ENCODE measurements around the gene DNAH3.
"Not testable (repeated sequence)": the region's sequence is repeated elsewhere in the genome, so short reads cannot be mapped to it uniquely, and the experiment has no call there.

DNAH3 gene

DNA sequence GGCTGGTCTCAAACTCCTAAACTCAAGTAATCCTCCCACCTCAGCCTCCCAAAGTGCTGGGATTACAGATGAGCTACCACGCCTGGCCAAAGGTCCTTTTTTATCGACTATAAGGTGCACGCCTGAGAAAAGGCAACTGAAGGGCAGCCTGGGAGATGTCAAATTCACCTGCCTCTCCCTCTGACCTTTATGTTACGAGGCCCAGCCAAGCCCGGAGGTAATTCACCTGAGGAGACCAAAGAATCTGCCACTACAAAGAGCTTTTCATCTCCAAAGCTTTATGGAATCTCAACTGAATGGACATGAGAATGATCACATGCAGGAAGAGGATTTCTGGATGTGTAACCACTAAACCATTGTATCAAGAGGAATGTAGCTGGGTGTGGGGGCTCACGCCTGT lies 212.9 kb downstream of the DNAH3 start:
- no peak for DNase-seq

DNA sequence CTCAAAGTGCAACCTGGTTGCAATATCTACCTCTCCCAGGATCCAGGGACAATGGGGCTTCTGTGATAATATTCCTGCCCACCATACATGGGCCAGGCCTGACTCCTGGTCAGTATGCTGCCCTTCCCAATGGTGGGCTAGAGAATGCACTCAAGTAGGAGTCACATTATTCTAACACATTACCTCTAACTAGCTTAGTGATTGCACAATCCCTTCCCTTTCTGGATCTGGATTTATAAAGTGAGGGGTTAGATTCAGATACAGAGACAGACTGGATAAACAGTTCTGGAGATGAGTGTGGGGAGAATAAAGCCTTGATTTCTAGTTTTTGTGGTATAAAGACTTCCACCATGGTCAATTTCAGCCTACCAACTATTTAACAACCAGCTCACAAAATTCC lies 217.1 kb downstream of the DNAH3 start:
- DNase-seq, result no peak

DNA sequence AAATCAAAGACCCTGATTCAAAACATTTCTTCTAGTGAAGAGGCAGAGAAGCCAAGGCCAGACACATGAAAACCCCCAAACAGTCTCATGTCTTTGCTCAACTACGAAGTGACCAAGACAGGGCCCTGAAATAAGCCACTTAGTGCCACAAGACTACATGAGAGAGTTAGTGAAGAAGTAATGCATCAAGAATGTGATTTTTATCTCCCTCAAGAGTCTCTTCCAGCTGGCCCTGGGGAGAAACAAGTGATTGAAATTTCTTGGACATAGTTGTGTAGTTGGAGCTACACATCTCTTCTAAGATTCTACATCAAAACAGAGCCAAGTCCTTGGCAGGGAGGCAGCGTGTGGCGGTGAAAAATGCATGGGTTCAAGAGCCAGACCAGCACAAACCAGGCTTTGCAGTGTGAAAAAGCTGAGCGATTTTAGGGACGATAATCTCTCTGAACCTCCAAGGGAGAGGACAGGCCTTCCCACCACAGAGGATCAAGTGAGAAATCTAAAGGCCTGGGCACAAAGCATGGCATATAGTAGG lies 219.5 kb downstream of the DNAH3 start:
- DNase-seq, result no peak

DNA sequence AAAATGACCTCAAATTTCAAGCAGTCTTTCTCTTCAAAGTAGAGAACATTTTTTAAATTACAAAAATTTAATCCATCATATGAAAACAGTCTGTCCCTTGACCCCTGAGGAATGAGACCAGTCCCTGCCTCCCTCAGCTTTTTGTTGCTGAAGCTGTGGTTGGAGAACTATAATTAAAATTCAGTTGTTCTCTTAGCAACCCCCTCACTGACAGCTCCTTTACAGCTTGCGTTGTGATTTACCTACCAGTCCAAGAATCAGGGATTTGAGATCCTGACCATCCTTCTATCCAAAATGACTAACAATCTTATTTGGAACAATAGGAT lies 220.3 kb downstream of the DNAH3 start:
- no peak for DNase-seq

DNA sequence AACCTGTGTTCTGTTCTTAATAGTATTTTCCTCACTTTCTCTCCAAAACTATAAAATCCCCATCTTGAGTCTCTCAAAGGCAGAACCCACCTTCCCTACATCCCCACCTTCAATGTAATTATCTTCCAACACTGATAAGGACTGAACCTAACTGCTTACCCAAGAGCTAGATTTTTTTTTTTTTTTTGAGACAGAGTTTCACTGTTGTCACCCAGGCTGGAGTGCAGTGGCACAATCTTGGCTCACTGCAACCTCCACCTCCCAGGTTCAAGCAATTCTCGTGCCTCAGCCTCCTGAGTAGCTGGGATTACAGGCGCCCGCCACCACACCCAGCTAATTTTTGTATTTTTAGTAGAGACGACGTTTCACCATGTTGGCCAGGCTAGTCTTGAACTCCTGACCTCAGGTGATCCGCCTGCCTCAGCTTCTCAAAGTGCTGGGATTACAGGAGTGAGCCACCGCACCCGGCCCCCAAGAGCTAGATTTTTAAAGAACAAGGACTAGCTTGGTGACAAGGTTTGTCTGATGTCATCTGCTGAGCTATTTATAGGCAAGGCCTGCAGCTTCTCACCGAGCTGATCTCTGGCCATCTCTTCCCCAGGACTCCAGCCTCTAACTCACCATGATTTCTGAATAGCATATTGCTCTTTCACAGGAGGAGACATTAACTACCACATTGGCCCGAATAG lies 220.8 kb downstream of the DNAH3 start:
- not testable (repeated sequence) for DNase-seq

DNA sequence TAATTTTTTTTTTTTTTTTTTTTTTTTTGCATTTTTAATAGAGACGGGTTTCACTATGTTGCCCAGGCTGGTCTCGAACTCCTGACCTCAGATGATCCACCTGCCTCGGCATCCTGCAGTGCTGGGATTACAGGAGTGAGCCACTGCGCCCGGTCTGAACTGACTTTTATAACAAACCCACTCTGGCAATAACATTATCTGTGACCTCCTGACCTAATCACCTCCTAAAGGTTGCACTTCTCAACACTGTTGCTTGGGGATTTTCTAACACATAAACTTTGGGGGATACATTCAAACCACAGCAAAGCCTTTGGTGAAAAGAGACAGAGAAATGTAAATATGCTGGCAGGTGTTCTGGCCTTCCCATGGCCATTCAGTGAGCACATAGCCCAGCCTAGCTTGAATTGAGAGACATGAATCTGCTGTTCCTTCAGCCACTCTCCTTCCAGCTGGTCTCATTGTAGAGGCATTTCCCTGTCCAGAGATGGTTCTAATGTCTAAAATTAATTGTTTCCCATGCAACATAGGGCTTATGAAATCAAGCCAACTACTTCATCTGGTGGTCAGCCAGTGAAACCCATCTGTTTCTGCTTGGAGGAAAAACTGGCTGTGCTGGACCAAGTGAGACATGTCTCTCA lies 221.8 kb downstream of the DNAH3 start:
- no peak for DNase-seq

DNA sequence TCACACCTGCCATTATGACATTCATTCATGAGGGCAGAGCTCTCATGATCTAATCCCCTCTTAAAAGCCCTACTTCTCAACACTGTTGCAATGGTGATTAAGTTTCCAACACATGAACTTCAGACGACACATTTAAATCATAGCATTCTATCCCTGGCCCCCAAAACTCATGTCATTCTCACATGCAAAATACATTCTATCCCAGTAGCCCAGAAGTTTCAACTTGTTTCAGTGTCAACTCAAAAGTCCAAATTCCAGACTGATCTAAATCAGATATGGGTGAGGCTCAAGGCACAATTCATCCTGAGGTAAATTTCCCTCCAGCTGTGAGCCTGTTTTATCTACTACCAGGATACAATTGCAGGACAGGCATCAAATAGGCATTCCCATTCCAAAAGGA lies 224.9 kb downstream of the DNAH3 start:
- DNase-seq, result no peak

DNA sequence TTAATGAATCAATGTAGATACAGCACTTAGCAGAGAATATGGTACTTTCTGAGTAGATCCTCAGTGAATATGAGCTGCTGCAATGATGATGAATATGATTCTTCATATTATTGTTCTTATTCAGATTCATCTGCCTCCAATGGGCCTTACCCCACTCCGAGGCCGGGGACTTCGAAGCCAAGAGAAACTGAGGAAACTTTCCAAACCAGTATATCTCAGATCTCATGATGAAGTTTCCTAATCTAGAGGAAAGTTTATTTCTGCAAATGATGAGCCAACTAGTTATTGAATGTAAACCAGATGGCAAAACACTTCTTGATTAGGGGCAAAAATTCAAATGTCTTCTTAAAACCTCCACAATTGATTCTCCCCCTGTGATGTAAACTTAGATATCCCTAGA lies 226.8 kb downstream of the DNAH3 start:
- DNase-seq, result no peak

DNA sequence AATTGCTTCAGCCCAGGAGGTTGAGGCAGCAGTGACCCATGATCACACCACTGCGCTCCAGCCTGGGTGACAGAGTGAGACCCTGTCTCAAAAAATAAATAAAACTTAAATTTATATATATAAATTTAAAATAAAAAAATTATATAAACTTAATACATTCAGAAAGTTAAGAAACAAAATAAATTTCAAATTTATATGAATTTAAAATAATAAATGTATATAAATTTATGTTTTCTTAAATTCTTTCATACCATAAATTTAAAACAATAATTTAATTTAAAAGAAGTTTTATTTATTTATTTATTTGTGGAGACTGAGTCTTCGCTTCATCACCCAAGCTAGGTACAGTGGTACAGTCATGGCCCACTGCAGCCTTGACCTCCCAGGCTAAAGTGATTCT lies 229.8 kb downstream of the DNAH3 start:
- DNase-seq, result no peak

DNA sequence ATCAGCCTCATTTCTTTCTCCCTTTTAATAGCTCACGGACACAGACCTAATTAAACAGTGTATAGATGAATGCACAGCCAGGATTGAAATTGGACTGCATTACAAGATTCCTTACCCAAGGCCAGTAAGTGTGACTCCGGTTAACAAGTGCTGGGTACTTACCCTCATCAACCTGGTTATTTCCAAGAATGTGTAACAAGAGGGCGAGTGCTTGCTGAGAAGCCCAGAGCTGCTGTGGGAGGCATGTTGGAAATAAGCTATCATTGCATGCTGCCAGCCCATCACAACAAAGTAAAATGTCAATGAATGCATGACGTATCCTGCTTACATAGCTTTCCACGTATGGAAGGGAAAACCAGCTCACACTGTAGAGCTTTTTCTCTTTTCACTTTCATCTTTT lies 230.6 kb downstream of the DNAH3 start:
- no peak for DNase-seq

DNA sequence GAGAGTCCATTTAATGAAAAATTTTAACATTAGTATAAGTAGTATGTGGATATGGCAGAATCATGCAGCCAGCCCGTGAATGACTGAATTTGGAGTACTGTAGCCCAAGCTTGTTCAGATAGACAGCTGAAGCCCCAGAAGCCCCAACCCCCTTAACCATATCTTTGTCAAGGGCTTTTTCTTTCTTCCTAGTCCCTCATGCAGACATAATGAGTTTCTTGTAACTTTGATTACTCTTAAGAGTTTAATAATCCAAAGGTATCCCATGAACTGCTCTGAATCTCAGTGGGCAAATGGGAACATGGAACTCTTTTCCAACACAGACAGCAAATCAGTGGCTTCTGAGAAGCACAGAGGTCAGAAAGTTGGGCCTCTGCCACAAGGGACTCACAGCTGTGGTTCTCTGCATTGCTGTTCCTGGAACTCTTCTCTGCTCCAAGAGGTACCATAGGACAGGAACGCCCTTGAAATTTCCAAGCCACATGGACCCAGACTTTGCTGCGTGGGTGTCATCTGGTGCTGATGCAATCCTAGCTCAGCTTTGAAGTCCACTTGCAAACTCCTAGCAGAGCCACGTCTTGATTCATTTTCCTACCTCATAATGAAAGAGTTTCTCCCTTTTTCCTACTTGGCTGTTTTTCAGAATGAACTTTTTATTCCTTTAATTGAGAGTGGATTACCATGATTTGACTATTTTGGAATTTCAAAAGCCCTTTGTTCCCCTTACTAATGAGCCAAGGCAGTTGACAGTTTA lies 232.0 kb downstream of the DNAH3 start:
- no peak for DNase-seq

DNA sequence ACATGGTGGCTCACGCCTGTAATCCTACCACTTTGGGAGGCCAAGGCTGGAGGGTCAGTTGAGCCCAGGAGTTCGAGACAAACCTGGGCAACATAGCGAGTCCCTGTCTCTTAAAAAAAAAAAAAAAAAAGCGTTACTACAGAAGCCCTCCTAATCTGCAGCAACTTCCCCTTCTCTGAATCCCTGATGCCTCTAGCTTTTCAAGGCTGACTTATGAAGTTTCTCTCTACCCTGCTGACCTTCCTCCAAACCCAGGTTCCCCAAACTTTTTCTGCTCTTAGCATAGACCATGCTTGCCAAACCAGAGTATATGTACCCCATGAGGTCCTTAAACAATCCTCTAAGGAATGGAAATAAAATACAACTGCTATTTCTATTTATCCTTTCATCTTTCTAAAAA lies 233.7 kb downstream of the DNAH3 start:
- no peak for DNase-seq

DNA sequence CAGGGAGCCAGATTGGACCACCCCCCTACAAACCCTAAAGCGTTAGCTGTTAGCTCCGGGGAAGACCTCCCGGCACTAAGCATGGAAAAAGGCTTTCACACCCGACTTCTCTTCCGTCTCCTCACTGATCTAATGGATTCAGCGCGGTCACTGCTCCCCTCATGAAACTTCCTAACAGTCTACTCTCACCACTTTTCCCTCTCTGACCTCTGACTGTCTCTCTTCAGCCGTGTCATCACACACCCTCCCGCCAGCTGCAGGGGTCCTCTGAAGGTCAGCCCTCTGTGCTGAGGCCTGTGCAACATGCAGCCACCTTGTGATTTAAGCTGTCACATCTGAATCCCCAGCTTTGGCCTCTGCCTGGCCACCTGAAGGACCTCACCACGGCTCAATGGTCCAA lies 234.4 kb downstream of the DNAH3 start:
- no peak for DNase-seq

DNA sequence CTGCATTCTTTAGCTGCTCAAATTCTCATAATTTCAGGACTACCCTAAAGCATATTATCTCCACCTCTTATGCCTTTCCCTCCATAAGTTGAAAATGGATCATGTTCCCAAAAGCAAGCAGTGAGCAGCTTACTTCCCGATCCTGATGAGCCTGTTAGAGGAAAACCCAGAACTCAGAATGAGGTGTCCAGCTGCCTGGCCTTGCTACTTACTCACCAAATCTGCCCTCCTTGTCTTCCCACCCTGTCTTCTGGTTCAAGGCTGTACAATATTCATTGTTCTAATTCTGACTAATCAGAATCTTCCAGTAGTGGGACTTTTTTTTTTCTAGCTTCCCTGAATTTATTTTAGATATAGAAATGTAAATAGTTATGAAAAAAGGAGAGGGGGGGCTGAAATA lies 239.3 kb downstream of the DNAH3 start:
- no peak for DNase-seq

DNA sequence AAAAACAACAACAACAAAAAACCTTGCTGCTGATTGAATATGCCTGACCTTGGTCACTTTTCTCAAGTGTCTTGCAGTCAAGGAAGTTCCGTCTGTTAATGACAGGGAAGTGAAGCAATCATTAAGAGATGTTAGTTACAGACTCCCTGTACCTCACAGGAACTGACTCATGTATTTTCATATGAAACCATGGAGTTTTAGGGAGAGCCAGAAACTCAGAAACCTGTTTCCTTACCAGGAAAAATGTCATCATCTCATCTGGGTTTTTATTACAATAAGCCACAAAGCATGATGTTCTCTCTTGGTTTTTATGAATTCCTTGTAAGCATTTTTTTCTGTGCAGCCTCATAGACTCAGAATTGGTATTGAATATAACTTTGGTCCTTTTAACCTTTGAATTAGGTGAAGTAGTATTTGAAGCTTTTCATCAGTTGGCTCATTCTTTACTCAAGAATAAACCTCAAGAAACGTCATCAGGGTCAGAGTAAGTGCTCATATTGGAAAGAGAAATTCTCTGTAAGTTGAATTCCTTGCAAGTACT lies 239.8 kb downstream of the DNAH3 start:
- DNase-seq, result no peak

DNA sequence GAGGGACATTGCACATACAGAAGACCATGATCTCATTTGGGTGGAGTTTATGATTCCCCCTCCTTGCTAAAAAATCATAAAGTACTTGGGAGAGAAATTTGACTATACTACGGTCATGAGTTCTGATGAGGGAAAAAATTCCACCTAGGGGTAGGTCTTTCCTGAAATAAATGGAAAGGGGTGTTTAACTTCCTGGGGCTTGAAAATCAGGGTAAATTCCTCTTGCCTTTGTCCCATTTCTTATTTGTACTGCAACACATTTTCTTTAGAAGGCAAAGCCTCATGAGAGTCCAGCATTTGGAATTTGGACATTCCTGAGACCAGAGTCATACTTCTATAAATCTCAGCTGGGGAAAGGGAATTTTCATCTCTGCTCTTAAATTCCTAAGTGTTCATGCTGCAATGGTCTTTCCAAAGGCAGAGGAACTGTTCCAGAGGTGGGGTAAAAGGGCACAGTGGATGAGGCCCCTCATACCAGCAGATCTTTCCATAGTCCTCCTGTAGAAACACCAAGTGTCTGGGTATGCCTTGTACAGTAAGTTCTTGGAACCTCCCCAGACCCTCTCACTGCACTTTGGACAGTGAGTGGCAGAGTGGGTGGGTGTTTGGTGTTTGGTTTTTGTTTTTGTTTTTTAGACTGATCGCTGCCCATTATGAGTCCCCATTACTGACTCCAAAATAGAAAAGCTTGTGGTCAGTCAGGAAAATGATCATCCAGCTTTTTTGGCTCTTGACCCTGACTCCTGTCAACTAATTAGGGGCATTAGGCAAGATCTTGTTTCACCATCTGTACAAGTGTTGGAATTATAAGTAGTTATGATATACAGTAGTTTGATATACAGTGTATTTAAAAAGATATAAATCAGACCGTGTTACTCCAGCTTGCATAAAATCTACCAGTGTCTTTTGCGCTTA lies 244.0 kb downstream of the DNAH3 start:
- no peak for DNase-seq

DNA sequence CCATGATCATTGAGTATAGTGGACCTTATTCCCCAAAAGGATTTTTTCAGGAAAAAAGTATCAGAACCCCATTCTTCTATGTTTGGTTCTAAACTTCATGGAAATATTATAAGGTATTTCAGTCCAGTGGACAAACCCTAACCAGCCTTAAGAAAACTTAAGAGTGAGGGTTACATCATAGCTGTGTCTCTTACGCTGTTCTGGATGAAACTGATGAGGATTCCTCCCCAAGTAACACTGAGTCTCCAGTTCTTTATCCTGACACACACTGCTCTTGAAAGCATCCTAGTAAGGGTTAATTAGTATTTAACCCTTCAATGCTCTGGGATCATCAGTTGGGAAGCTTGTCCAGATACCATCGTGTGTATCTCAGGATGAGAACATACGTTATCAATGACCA lies 245.1 kb downstream of the DNAH3 start:
- no peak for DNase-seq

DNA sequence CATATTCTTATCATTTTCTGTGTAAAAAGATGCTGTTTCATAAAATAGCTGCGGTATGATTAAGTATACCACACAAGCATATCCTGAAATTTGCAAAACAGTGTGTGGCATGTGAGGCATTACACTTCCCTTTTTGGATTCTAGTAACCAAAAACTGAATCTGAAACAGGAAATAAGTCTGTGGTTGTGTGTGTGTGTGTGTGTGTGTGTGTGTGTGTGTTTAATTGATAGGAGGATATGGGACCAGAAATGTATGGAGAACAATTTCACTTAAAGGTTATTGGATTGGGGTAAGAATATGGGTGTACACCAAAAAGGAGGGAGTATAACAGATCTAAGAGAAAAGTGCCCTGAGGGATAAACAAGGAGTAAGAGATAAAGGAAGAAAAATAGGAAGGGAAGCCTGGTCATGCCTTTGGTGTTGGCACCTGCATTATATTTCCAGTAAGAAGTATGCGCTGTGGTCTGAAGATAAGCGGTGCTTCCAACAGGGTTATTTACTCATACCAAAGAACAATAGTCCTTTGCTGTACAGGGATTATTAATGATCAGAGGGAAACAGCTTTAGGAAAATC lies 246.1 kb downstream of the DNAH3 start:
- DNase-seq, result no peak

DNA sequence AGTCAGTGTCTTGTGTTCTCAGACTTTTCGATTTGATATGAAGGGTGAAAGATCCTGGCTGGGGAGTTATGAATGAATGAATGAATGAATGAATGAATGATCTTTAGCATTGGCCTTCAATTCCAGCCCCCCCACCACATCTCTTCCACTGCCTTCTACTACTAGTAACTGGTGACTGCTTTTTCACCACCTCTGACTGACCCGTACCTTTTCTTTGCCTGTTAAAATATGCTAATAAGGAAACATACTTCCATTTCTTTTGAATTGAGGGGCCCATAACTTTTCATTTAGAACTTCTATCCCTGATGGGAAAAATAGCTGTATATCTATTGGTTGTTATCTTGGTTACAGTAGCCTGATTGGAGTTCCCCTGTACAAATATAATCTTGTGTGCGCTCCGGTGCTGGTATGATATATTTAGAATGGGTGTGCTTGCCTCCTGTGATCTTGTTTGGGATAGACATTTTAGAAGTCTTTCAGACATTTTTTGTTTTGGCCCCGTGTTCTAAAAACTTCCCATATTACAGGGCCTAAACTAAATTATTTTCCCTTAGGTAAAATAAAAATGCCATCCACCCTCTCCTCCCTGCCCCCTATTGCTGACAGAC lies 246.6 kb downstream of the DNAH3 start:
- DNase-seq, result no peak

DNA sequence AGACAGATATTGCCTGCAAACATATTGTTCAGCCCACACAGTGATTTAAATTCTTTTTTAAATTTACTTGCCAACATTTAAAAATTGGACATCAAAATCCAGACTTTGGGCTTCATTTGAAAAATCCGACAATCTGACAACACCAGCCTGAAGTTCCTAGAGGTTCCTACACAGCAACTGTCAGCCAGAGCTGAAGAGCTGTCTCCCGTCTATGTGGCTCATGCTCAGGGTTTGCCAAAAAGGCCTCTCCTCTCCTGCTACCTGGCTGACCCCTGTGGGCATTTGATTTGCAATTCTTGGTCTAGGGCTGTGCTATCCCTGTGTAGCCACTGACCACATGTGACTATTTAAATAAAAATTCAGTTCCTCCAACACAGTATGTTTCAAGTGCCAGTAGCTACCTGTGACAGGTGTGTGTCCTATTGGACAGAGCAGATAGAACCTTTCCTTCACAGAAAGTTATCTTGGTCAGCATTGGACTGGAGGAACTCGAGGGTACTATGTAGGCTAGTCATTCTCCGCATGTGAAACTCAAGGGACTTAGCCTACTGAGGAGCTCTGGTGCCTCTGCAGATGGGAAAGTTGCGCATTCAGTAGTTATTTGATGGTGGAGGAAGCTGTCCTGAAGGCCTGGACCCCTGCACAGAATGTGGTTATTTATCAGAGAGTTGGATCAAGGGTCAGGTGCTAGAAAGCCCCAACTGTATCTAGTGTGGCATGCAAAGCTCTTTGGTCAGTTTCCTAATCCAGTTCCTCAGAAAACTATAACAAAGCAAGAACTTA lies 247.3 kb downstream of the DNAH3 start:
- no peak for DNase-seq

DNA sequence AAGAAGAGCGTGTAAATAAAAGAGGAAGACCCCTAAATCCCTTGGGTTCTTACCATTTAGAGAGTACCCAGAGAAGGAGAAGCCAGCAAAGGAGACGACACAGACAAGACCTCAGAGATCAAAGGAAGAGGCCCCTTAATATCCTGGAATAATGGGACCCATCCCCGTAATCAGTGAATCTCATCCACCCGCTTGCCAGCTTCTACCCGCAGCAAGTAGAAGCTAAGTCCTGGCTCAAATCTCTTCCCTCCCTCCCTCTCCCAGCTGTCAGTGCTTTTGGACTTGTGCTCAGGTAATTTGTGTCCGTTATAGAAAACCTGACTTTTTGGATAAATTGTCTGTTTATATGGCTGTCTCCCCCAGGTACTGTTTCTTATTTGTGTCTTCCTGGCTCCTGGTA lies 248.2 kb downstream of the DNAH3 start:
- DNase-seq, result no peak
